NCI-H2196 treated with DMSO at 0.1 percent for 48 hours (cell line): Measurements from ENCODE around the gene DNAJB4.
"Not testable (repeated sequence)": the region's sequence is repeated elsewhere in the genome, so short reads cannot be mapped to it uniquely, and the experiment has no call there.

Source experiments
- DNase-seq: peaks from one replicate; lab custom pipeline; 2025; ENCODE audit not compliant: unreplicated experiment; lab: John Stamatoyannopoulos, UW

DNAJB4 gene

DNA sequence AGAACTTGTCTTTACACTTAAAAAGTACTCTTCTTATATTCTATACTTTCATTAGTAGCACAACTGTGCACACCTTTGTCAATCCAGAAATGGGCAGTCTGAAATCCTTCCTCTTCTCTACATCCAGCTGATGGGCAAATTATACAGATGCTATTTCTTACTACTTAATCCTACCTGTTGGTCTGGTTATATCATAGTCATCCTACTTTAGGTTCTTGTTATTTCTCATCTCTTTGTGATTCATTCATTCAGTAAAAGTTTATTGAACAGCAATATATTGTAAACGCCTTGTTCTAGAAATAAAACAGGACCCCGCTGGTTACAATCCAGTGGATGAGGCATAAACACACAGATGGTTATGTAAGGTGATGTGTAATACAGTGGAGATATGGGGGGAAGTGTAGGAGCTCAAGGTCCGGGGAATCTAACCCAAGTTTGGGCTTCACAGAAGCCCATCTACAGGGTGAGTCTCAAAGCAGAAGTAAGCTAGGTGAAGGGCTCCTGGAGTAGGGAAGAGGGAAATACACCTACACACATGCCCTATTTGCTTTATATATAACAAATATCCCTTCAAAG is 14.0 kb upstream of the DNAJB4 start:
- no peak for DNase-seq

DNA sequence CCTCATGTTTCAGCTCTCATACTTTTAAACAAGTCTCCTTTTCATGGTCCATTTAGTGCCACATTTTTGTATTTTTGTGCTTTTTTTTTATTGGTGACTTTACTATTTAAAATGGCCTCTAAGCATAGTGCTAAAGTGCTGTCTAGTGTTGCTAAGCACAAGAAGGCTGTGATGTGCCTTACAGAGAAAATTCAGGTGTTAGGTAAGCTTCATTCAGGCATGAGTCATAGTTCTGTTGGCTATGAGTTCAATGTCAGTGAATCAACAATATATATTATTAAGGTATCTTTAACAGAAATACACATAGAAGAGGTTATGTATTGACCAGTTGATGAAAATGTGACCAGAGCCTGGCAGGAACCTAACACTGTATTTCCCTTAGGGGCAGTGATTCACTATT is 13.1 kb upstream of the DNAJB4 start:
- DNase-seq, result no peak

GRCh38 chr1:77994117-77994705 is 10.5 kb upstream of the DNAJB4 start:
- no peak for DNase-seq

GRCh38 chr1:77996734-77997133 is 8.0 kb upstream of the DNAJB4 start:
- no peak for DNase-seq

DNA sequence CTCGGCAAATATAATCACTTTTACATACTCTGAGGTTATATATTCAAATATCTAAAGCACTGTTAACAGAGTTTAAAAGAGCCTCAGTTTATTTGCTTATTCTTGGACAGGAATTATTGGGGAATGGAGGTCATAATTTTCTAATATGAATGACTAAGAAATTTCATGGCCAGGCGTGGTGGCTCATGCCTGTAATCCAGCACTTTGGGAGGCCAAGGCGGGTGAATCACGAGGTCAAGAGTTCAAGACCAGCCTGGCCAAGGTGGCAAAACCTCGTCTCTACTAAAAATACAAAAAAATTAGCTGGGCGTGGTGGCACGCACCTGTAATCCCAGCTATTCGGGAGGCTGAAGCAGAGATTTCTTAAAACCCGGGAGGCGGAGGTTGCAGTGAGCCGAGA is 4.2 kb upstream of the DNAJB4 start:
- DNase-seq, result not testable (repeated sequence)

DNA sequence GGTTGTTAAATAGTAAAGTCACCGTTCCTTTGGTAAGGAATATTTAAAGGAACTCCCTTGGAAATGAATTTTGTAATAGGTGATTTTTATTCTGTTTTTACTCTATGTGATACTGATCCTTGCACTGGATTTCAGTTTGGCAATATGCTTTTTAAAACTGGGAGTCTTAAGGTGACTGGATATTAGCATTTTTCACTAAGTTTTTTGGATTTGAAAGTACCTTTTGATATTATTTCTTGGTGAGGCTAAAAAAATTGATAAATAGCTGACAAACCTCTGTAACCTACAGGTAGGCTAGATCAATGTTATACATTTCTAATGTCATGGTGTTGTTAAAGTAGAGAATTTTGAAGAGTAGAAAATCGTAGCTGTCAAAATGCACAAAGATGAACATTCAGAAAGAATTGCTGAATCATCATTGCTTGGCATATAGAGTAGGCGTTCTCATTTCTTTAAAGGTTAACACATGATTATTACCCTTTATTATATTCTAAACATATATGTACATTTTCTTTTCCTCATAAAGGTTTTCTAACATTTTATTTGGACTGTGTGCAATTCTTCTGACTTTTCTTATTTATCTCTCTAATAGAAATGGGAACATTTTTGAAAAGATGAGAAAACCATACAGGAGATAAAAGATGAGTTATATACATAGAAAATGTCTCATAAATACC is 1.5 kb upstream of the DNAJB4 start:
- DNase-seq, result no peak

- no peak for DNase-seq
Measured at GRCh38 chr1:78003882-78004718, 639 bp upstream of the DNAJB4 start.

- DNase-seq, result no peak
Measured at GRCh38 chr1:78005448-78005722, 646 bp downstream of the DNAJB4 start.

DNA sequence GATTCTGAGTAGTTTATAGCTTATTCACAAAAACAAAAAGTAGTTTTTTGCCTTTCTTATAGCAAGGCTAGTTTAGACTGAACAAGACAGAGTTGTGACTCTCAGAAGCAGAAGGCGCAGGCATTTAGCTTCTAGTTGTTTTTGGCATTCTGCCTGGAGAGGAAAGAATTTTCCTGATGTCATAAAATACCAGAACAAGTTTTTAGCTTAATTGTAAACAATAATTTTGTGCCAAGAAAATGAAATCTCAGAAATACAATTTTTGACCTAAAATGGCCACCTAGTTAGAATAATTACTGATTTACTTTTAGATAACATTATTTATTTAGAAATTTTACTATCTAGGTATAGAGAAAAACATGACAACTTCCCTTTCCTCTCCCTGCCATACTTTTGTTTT is 1.0 kb downstream of the DNAJB4 start:
- no peak for DNase-seq

- no peak for DNase-seq
Measured at GRCh38 chr1:78006521-78006920, 1.8 kb downstream of the DNAJB4 start.

DNA sequence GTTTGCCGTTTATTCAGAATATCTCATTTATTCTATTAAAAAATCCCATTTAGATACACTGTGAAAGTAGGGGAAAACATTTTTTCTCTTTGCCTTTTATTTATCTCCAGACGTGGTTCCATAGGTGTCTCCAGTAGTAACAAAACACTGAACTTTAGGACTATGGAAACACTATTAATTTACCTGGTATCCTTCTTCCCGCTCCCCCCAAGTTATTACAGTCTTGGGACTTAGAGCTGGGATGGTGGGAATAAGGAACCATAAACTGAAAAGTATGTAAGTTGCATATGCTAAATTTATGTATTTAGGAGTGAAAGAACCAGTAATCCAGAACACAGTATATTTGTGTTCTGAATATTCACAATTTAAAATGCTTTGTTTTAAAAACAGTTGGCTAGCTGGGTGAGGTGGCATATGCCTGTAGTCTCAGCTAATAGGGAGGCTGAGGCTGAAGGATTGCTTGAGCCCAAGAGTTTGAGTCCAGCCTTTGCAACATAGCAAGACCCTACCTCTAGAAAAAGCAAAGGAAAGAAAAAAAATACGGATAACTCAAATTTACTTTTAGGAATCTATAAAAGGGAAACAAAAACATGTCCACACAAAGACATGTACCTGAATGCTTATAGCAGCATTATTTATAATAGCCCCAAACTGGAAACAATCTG is 3.1 kb downstream of the DNAJB4 start:
- DNase-seq, result no peak

GRCh38 chr1:78009276-78009675 is 4.5 kb downstream of the DNAJB4 start:
- DNase-seq, result no peak

DNA sequence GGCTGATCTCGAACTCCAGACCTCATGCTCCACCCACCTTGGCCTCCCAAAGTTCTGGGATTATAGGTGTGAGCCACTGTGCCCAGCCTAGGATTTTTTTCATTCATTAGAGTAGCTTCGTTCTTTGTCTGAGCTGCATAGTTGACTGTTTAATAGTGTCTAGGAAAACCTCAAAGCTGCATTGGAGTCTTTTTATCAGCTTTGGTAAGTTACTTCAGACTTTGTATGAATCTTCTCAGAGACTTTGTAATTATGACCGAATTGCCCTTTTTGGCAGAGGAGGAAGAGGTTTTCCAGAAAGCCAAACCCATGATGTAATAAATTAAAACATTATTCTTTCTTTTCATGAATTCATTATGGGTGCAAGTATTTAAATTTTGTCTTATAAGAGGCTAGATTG is 5.1 kb downstream of the DNAJB4 start:
- DNase-seq, result no peak

DNA sequence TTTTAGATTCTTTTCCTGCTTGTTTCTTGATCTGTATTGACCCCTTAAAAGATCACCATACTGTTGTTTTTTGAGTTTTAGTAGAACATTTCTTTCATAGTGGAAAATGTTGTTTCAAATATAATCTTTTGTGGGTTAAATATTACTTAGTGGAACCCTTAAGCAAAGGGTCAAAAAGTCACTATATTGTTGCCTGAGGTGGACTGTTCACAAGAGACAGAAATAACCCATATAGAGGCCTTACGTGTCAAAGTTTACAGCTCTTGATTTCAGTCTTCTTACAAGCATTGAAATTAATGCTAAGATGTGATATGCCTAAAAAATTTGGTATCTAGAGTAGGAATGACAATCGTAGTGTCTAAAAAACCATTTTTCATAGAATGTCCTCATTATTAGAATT is 6.3 kb downstream of the DNAJB4 start:
- no peak for DNase-seq

DNA sequence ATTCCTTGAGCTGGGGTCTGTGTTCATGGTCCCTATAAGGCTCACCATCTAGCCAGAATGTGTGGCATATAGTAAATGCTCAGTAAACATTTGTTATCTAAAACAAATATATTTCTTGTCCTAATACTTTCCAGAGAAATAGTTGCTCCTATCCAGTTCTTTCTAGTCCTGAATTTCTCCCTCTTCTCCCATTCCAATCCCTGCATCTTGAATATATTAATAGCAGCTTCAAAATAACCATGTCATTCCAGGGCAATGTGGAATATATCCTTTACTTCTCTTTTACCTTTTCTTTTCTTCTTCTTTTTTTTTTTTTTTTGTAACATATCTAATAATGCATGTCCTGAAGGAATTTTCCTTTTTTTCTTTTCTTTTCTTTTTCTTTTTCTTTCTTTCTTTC is 10.4 kb downstream of the DNAJB4 start:
- no peak for DNase-seq

DNA sequence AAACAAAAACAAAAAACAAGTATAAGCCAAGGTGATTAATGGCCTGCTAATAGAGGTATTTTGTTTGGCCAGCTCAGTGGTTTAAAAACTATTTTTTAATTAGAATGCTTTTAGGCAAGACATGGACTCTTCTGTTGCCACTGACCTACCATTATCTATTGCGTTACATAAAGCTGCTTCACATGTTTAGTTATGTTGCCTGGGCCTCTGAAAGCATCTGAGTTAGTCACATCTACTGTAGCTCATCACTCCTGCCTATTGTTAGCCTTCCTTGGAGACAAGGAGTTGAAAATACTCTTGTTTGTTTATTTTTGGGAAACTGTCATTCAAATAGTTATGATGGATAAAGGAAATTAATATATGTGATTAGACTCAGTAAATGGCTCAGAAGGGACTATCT is 14.3 kb downstream of the DNAJB4 start:
- DNase-seq, result no peak

DNA sequence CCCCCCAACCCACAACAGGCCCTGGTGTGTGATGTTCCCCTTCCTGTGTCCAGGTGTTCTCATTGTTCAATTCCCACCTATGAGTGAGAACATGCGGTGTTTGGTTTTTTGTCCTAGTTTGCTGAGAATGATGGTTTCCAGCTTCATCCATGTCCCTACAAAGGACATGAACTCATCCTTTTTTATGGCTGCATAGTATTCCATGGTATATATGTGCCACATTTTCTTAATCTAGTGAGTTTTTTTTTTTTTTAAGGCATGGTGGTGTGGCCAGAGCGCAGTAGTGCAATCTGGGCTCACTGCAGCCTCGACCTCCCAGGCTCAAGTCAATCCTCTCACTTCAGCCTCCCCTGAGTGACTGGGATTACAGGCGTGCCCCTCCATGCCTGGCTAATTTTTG is 16.4 kb downstream of the DNAJB4 start:
- not testable (repeated sequence) for DNase-seq

- DNase-seq, result no peak
Measured at GRCh38 chr1:78029793-78030192, 25.1 kb downstream of the DNAJB4 start.

DNA sequence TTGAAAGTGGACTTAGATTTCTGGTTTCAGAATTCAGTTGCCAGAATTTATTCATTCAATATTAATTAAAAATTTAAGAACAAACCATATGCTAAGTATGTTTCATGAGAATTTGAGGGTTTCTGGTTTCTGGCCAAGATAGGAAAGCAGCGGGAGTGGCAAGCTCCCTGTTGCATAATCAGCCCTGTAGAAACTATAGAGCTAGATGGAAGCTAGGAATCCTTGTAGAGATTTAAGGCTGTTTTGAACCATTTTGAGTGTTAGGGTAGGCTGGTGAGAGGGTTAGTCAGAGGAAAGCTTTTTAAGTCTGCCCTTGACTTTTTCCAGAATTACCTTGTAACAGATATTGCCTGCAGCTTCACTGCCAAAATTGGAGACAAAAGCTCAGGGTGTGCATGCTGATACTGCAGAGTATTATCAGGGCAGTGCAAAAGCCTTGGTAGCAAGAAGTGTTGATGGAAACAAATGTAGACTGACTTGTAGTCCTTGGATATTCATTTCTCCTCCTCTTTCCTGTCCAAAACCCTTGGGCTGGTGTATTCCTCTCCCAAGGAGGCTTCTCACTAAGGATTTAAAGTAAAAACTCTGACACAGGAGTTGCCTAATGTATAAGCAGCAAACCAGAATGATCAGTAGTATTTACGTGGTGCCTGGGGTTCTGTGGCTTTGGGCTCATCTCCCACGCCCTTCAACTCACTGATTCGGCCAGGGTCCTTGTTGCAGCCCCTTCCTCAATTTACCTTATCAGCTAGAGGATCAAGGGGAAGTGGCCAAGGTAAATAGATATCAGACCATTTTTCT is 28.5 kb downstream of the DNAJB4 start:
- DNase-seq, result no peak

- DNase-seq, result no peak
Measured at GRCh38 chr1:78033797-78034172, 29.0 kb downstream of the DNAJB4 start.

GRCh38 chr1:78035121-78035520 is 30.4 kb downstream of the DNAJB4 start:
- DNase-seq, result no peak
